ENCODE data around the gene IL17C.

The IL17C gene

DNA sequence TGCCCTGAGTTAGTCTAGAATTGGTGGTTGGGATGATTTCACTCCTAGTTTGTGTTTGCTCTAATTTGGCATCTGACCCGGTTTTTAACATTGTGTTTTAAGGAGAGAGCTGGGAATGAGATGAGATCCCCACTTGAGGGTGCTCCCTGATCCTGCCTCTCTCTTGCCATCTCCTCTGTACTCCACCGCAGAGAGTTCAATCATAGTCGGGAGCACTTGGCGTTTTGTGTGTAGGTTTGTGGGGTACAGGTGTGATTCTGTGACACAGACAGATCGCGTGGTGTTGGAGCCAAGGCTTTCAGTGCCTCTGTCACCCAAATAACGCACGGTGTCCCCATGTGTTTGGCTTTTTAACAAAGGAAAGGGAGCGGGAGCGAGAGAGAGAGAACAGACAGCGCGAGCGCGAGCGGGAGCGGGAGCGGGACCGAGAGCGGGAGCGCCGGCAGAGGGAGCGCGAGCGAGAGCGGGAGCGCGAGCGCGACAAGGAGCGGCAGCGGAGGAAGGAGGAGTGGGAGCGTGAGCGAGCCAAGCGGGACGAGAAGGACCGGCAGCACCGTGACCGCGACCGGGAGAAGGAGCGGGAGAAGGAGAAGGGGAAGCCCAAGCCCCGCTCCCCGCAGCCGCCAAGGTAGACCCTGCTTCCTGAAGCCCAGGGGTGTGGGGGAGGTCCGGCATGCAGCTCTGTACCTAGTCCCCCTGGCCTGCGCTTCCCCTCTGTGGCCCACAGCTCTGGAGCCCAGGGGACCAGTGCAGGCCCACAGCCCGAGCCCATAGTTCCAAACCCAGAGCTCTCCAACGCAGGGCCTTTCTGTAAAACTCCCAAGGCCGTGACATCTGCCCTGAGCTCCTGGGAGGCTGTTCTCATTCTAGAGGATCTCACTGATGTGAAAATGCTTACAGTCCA is 27.2 kb upstream of the IL17C start:
- no peak for DNase-seq

DNA sequence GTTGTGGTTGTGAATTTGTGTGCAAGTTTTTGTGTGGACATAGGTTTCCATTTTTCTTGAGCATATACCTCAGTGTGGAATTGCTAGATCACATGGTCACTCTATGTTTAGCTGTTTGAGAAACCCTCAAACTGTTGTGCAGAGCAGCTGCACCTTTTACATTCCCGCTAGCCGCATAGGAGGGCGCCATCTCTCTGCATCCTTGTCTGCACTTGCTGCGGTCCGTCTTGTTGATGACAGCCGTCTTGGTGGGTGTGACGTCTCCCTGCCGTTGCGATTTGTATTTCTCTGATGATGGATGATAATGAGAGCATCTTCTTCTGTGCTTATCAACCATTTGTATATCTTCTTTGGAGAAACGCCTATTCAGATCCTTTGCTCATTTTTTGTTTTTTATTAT is 25.1 kb upstream of the IL17C start:
- no peak for DNase-seq

- no peak for DNase-seq
These were observed 24.2 kb upstream of the IL17C start for GRCh38 chr16:88613911-88614817.

GRCh38 chr16:88614818-88615580 is 23.4 kb upstream of the IL17C start:
- no peak for DNase-seq

DNA sequence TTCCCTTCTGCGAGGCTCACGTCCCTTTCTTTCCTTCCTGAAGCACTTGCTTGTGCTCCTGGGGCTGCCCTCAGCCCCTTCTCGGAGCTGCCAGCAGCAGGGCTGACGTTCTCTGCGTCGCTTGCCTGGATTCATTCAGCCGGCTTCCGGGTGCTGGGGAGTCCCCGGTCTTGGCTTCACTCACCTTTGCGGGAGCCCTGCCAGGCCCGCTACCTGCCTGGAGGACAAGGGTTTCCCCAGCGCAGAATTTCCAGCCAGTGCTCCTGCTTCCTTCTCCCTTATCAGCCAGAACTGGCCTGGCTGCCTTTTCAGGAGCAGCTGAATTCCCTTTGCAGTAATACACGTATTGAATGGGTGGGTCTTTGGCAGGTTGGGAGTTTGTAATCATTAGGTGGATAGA is 22.1 kb upstream of the IL17C start:
- no peak for DNase-seq

DNA sequence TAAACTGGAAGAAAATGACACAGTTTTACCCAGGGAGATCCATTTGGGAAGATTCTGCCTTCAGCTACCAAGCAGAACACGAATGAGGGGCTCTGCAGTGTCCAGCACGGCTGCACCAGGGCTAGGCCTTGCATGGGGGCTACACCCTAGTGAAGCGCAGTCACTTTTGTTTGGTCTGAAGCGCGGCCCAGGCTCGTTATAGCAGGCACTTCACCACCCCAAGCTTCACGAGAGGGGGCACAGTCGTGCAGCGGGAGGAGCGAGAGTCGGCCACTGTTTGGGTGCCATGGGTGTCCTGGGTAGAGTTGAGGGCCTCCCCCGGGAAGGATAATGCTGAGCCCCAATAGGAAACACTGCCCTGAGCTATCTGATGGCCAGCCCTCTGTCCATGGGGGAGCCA is 21.6 kb upstream of the IL17C start:
- DNase-seq = no peak

- DNase-seq = no peak
These were observed 20.9 kb upstream of the IL17C start for GRCh38 chr16:88617268-88618031.

DNA sequence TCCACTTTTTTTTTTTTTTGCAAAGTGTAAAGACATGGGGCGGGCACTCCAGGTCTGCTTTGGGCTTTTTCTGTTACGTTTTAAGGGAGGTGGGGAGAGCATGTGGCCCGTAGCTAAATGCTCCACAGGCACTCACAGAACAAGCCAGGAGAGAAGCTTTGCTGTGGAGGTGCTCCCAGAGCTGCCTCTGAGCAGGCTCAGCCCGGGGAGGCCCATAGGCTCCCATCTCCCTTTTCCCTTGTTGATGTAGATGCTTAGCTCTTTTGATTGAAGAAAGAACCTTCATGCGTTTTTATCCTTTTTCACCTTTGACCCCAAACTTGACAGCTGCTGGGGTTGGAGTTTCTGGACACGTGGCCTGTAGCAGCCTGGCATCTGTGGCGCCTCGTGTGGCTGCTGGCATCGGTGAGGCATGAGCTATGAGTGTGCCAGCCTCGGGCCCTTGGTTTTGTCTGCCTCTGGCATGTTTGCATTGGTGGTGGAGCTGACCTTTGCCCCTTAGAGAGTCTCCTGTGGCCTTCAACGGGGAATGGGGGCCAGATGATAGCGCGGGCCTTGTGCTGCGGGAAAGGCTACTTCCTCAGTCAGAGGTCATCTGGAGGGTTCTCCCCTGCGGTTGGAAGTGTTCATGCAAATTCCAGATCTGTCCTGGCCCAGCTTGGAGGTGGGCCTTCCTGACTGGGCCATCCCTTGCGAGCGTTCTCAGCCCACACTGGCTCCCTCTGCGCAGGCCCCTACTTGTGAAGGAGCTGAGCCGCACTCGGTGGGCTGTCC is 20.0 kb upstream of the IL17C start:
- no peak for DNase-seq

GRCh38 chr16:88618956-88619667 is 19.3 kb upstream of the IL17C start:
- DNase-seq = no peak

GRCh38 chr16:88619859-88620815 is 18.2 kb upstream of the IL17C start:
- DNase-seq = no peak

GRCh38 chr16:88622125-88622524 is 16.2 kb upstream of the IL17C start:
- no peak for DNase-seq

DNA sequence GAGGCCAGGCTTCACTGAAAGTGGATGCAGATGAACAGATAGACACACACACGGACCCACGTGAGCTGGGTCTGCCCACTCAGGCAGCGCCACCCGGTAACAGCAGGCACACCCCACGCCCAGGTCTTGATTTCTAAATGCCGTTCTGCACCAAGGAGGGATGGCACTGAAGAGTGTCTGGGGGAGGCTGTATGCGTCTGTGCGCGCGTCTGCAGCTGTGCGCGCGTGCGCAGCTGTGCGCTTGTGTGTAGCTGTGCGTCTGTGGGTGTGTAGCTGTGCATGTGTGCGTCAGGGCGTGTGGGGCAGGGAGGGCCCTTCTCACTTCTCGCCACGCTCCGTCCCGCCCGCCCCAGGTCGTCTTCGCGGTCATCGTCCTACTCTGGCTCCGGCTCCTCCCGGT is 15.5 kb upstream of the IL17C start:
- DNase-seq = no peak

DNA sequence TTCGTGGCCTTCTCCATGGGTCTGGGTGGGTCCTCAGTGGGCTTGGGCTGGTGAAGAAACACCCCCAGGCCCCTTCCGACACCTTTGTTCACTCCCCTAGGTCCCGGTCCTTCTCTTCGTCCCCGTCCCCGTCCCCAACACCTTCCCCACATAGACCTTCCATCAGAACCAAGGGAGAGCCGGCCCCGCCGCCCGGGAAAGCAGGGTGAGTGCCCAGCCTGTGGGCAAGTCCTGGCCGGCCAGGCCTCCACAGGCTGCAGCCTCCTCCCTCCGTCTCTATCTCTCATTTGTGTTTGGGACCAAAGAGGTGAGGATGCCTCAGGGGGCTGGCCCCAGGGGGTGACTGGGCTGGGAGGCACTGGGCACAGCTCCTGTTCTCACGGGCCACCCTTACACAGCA is 14.5 kb upstream of the IL17C start:
- DNase-seq = no peak

- DNase-seq = no peak
These were observed 13.9 kb upstream of the IL17C start for GRCh38 chr16:88624481-88624880.

DNA sequence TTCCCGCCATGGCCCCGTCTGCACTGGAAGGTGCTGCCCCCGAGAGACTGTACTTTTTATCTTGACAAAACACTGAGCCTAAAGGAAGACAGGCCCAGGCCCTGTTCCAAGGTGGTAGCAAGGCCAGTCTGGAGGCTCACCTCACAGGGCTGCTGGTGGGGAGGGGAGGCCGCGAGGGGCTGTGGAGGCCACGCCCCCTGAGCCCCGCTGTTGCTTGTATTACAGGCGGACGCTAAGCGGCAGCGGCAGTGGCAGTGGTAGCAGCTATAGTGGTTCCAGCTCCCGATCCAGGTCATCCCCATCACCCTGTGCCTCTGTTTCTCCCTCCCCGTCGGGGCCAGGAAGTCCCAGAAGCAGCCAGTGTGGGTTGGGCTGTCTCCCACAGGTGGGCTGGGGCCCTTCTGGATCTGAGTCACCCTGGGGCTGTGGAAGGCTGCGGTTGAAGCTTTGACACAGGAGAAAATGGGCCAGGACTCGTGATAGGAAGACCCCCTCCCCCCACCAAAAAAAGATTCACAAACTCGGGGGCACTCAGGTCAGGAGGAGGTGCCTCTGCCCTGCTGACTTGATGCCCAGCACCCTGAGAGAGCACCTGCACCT is 13.3 kb upstream of the IL17C start:
- DNase-seq = no peak

- no peak for DNase-seq
These were observed 11.7 kb upstream of the IL17C start for GRCh38 chr16:88626646-88627045.

GRCh38 chr16:88627531-88628411 is 10.6 kb upstream of the IL17C start:
- no peak for DNase-seq

GRCh38 chr16:88628512-88628974 is 9.8 kb upstream of the IL17C start:
- no peak for DNase-seq

All from KG1 (cell line).